NT2/D1 (cell line): ENCODE data around the gene CYP4A22.

Experiments
- DNase-seq: peaks from one replicate; pipeline ENCODE4 v3.0.0-alpha.2; 2011; ENCODE audit warnings: low read depth, low spot score
- H3K27me3 ChIP-seq: 2 replicates; pipeline ENCODE4 v1.6.0; 2011; ENCODE audit warnings: mild to moderate bottlenecking; ENCODE audit not compliant: insufficient read length, insufficient read depth
- H3K36me3 ChIP-seq: 2 replicates; pipeline ENCODE4 v1.6.1; 2011; ENCODE audit warnings: mild to moderate bottlenecking, low read length, mixed read lengths; ENCODE audit not compliant: insufficient read depth, insufficient read length
- H3K4me1 ChIP-seq: 2 replicates; pipeline ENCODE4 v1.5.1; 2011; ENCODE audit not compliant: insufficient read depth, insufficient read length
- H3K4me3 ChIP-seq: 2 replicates; pipeline ENCODE4 v1.5.1; 2011; ENCODE audit warnings: low read depth; ENCODE audit not compliant: insufficient read length
- H3K9ac ChIP-seq: 2 replicates; pipeline ENCODE4 v1.6.0; 2011; ENCODE audit warnings: low read depth; ENCODE audit not compliant: insufficient read length
- H3K9me3 ChIP-seq: 2 replicates; pipeline ENCODE4 v1.5.1; 2011; ENCODE audit warnings: mild to moderate bottlenecking, low read length; ENCODE audit not compliant: insufficient read depth
- SUZ12 ChIP-seq: IDR thresholded peaks from 2 replicates; pipeline ENCODE4 v1.6.1; 2011; ENCODE audit not compliant: insufficient read length, insufficient read depth; ENCODE audit errors: extremely low read depth
- YY1 ChIP-seq: IDR thresholded peaks from 2 replicates; pipeline ENCODE4 v1.6.1; 2011; ENCODE audit not compliant: insufficient read length, insufficient read depth
- ZNF274 ChIP-seq: IDR thresholded peaks from 2 replicates; pipeline ENCODE4 v1.6.1; 2011; ENCODE audit warnings: mild to moderate bottlenecking, low read depth, low read length

CYP4A22 gene

GRCh38 chr1:47174656-47175020 lies 37.4 kb downstream of the CYP4A22 start:
- TF ChIP-seq SUZ12 (no peak), ZNF274 (no peak), YY1 (no peak)
- H3K36me3 ChIP-seq: no peaks in the 10 kb centered on the region
- DNase-seq: no peak
- H3K9me3 ChIP-seq: no peaks in the 10 kb centered on the region
- peaks cover 2% of the 10 kb centered on the region for H3K27me3 ChIP-seq
- peaks cover 3% of the 10 kb centered on the region for H3K4me1 ChIP-seq
- H3K4me3 ChIP-seq: no peak overlapping the region
- peak overlapping the region; percentile 13 for H3K9ac ChIP-seq

- H3K4me1 ChIP-seq: peaks cover 3% of the 10 kb centered on the region
- no peak overlapping the region for H3K4me3 ChIP-seq
- DNase-seq: peak; percentile 71
- H3K9me3 ChIP-seq: no peaks in the 10 kb centered on the region
- no peak for TF ChIP-seq YY1
- TF ChIP-seq SUZ12: no peak
- TF ChIP-seq ZNF274: no peak
- peaks cover 8% of the 10 kb centered on the region for H3K27me3 ChIP-seq
- H3K9ac ChIP-seq: no peak overlapping the region
- H3K36me3 ChIP-seq: no peaks in the 10 kb centered on the region
Measured at GRCh38 chr1:47175227-47175934, 38.1 kb downstream of the CYP4A22 start.

GRCh38 chr1:47178020-47178419 lies 40.8 kb downstream of the CYP4A22 start:
- Histone ChIP-seq H3K36me3 (no peaks in the 10 kb centered on the region), H3K27me3 (peaks cover 8% of the 10 kb centered on the region), H3K4me3 (no peak overlapping the region), H3K9ac (no peak overlapping the region), H3K9me3 (no peaks in the 10 kb centered on the region), H3K4me1 (peaks cover 16% of the 10 kb centered on the region)
- TF ChIP-seq YY1: no peak
- no peak for TF ChIP-seq SUZ12
- TF ChIP-seq ZNF274: no peak
- DNase-seq: no peak

GRCh38 chr1:47178654-47179016 lies 41.4 kb downstream of the CYP4A22 start:
- H3K4me3 ChIP-seq: peak overlapping the region; percentile 19
- DNase-seq: no peak
- peaks cover 8% of the 10 kb centered on the region for H3K27me3 ChIP-seq
- H3K36me3 ChIP-seq: no peaks in the 10 kb centered on the region
- TF ChIP-seq SUZ12 (no peak), ZNF274 (no peak), YY1 (no peak)
- H3K4me1 ChIP-seq: peaks cover 22% of the 10 kb centered on the region
- peak overlapping the region; percentile 53 for H3K9ac ChIP-seq
- no peaks in the 10 kb centered on the region for H3K9me3 ChIP-seq

- Histone ChIP-seq H3K9ac (peak overlapping the region; percentile 64), H3K36me3 (no peaks in the 10 kb centered on the region), H3K4me3 (peak overlapping the region; percentile 19), H3K9me3 (no peaks in the 10 kb centered on the region; the same call in 1 of the 2 replicates), H3K27me3 (peaks cover 8% of the 10 kb centered on the region), H3K4me1 (peaks cover 23% of the 10 kb centered on the region)
- TF ChIP-seq ZNF274 (no peak), SUZ12 (no peak), YY1 (no peak)
- DNase-seq: peak; percentile 98
Measured at GRCh38 chr1:47179017-47179987, 42.1 kb downstream of the CYP4A22 start.

- Histone ChIP-seq H3K9me3 (no peaks in the 10 kb centered on the region; the same call in 1 of the 2 replicates), H3K27me3 (peaks cover 8% of the 10 kb centered on the region), H3K4me3 (no peak overlapping the region), H3K4me1 (peaks cover 23% of the 10 kb centered on the region), H3K36me3 (no peaks in the 10 kb centered on the region), H3K9ac (no peak overlapping the region)
- no peak for DNase-seq
- no peak for TF ChIP-seq YY1
- TF ChIP-seq ZNF274: no peak
- no peak for TF ChIP-seq SUZ12
Measured at GRCh38 chr1:47179988-47180563, 42.8 kb downstream of the CYP4A22 start.

GRCh38 chr1:47180603-47181094 lies 43.4 kb downstream of the CYP4A22 start:
- Histone ChIP-seq H3K9ac (no peak overlapping the region), H3K36me3 (no peaks in the 10 kb centered on the region), H3K4me3 (no peak overlapping the region), H3K4me1 (peaks cover 23% of the 10 kb centered on the region), H3K27me3 (peaks cover 8% of the 10 kb centered on the region), H3K9me3 (no peaks in the 10 kb centered on the region; the same call in 1 of the 2 replicates)
- TF ChIP-seq SUZ12: no peak
- no peak for DNase-seq
